NCI-H187 (cell line): ENCODE data around the gene FCER2.

Experiments used
- DNase-seq, 2 experiments: peaks; one replicate each; lab custom pipeline; 2025; lab: John Stamatoyannopoulos, UW

FCER2 gene

DNA sequence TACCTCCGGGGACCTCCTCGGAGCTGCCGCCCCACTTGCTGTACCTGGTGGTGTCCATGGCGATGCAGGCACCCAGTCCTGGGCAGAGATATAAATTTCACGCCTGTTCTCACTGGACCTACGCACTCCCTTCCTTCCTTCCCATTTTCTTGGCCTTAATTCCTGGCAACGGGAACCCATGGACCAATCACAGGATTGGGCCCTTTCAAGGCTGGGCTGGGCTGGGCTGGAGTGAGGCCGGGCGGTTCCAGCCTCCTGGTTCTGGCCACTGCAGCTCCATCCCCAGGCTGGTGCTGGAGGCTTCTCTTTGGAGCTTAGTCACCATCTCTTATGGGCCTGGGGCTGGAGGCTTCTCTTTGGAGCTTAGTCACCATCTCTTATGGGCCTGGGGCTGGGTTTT is 30.1 kb upstream of the FCER2 start, which contains the start of gene CLEC4G:
TSS of gene CLEC4G (minus strand) at position 66 of the 400 bp plus-strand sequence. CDS start at position 58, 8 bp downstream.
- DNase-seq, result no peak

DNA sequence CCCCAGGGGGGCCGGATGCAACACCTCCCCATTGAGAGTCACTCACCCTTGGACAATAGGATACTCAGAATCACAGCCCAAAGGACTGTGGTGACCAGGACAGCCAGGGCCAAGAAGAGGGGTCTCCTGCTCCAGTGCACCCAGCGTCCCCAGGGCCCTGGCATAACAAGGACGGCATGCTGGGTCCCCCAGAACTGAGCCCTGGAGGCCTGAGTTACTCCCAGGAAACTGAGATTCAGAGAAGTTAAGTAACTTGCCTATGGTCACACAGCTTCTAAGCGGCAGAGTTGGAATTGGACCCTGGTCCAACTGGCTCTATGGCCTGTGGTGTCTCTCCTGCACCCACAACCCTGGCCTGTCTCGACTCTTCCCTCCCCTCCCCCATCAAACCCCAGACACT is 29.7 kb upstream of the FCER2 start:
- no peak for DNase-seq

DNA sequence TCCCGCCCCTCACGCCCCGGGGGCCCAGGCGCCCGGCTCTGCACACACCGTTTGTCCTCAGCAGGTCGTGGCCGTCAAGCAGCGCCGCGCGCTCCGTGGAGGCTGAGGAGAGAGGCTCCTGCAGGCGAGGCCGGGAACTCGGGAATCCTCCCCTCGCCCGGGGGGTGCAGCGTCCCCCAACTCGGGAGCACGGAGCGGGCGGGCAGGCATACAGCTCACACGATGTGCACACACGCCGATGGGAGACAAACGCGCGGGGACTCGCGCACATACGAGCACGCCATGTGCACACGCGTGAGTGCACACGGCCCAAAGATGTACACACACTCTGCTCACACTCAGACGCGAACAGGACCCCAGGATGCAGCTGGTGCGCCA is 29.3 kb upstream of the FCER2 start:
- DNase-seq, result no peak

DNA sequence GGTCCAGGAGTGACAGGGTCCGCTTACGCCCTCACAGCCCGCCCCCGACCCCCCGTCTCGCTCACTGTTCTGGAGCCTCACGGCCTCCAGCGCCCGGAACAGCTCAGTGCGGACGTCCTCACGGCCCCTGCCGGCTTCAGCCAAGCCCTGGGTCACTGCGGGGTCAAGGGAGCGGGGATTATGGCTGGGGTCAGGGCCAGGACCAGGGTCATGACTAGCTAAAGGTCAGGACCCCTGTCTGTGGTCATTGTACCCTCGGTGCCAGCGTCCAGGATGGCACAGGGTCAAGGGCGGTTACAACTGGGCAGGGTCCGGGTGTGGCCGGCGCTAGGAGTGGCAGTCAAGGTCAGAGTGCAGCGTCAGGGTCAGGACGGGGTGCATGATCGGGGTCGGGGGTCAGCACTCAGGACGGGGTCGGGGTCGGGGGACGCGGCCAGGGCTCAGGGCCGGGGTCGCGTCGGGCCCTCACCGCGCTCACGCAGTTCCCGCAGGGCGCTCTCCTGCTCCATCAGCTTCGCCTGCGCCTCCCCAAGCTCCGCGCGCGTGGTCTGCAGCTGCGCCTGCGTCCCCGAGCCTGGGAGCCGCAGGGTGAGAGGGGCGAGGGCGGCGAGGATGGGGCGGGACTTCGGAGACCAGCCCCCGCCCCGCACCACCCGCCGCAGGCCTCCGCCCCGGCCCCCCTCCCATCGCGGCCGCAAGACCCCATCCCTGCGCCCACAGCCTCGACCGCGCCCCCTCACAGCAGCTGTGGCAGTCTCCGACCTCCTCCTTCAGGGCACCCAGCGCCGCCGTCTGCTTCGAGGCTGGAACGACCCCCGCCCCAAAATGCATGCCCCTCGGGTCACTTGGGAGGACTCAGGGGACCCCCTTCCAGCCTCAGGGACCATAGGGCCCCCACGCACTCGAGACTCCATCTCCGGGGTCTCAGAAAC is 28.6 kb upstream of the FCER2 start:
- no peak for DNase-seq

DNA sequence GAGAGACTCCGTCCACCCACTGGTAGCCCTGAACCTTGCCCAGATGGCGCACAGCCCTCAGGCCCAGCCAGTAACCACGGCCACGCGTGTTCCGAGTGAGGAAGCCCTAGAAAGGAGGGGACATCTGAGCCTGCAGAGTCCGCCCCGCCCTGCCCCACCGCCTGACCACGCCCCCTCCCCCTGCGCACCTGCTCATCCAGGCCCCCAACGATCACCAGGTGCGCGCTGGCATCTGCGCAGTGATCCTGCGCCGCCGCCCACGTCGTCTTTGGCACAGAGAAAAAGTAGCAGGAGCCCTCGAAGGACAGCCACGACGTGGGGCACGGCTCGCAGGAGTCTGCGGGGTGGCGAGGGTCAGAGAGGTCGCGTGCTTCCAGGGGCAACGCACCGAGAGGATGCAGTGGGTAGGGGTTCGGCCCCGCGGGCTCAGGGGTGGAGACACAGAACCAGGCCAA is 27.9 kb upstream of the FCER2 start:
- no peak for DNase-seq

DNA sequence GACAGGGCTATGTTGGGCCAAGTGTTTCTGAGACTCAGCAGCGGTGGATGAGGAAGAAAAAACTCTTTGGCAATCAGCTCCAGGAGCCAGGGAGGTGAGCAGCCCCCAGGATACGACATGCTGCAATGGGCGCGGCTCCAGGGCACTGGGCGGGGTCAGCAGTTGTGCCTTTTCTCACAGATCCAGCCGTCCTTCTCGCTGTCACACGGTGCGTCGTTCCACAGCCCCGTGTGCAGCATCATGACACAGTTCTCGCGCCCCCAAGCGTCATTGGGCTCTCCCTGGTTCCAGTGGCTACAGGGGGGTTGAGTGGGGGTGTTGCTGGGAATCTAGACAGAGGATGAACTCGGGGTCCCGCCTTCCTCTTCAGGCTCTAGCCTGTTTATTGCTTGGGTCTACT is 27.3 kb upstream of the FCER2 start:
- DNase-seq, result no peak

DNA sequence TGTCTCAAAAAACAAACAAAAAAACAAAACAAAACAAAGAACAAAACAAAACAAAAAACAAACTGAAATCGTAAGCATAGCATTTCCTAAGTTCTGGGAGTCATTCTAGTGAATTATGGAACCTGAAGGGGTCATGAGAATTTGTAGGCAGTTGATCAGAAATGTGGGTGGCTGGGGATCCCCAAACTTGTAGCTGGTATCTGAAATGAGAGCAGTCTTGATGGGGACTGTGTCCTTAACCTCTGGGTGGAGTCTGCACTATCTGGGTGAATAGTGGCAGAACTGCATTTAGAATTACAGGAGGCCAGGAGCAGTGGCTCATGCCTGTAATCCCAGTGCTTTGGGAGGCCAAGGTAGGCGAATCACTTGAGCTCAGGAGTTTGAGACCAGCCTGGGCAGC is 23.9 kb upstream of the FCER2 start:
- no peak for DNase-seq

DNA sequence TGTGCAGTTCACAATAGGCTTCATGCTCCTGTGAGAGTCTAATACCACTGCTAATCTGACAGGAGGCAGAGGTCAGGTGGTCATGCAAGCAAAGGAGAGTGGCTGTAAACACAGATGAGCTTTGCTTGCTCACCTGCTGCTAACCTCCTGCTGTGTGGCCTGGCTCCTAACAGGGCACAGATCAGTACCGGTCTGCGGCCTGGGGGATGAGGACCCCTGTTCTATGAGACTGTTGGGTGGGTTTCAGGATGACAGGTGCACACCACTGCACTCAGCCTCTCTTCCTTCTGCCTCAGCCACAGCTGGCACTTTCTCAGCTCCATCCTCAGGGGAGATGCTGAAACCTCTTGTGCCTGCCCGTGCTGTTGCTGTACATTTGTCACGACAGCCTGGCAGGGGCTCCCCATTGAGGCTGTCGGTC is 20.3 kb upstream of the FCER2 start:
- no peak for DNase-seq

DNA sequence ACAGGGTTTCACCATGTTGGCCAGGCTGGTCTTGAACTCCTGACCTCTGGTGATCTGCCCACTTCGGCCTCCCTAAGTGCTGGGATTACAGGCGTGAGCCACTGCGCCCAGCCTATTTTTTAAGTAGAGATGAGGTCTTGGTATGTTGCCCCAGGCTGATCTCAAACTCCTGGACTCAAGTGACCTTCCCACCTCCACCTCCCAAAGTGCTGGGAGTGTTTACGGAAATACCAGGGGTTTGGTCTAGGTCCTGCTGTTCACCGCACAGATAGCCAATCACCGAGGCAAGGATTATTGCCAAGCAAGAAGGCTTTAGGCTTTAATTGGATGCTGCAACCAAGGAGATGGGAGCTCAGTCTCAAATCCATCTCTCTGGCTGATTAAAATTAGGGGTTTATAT is 18.4 kb upstream of the FCER2 start:
- DNase-seq, result no peak

DNA sequence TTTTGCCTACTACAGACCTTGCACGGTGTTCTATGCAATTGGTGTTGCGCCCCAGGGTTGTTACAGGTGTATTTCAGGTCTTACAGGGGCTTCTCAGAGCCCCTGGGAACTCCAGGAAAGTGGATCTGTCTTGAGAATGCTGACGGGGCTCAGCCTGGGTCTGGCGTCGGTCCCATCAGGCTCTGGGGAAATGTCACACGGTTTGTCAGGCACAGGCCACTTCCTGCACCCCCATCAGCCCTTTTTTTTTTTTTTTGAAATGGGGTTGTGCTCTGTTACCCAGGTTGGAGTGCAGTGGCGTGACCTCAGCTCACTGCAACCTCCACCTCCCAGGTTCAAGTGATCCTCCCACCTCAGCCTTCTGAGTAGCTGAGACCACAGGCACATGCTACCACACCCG is 16.7 kb upstream of the FCER2 start:
- no peak for DNase-seq

DNA sequence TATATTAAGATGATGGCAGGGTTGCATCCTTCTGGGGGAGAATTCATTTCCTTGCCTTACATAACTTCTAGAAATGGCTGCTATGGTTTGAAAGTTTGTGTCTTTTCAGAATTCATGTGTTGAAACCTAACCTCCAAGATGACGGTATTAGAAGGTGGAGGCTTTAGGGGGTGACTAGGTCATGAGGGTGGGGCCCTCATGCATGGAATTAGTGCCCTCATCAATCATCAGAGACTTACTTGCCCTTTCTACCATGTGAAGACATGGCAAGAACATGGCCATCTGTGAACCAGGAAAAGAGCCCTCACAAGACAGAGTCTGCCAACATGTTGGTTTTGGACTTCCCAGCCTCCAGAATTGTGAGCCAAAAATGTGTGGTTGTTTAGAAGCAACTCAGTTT is 14.8 kb upstream of the FCER2 start:
- no peak for DNase-seq

DNA sequence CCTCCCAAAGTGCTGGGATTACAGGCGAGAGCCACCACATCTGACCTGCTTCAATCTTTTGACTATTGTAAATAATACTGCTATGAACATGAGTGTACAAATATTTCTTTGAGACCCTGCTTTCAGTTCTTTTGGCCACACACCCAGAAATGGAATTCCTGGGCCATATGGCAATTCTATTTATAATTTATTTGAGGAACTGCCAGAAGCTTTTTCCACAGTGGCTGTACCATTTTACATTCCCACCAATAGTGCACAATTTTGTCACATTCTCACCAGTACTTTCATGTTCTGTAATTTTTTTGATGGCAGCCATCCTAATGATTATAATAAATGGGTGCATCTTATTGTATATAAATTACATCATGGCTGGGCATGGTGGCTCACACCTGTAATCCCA is 13.7 kb upstream of the FCER2 start:
- DNase-seq, result no peak

DNA sequence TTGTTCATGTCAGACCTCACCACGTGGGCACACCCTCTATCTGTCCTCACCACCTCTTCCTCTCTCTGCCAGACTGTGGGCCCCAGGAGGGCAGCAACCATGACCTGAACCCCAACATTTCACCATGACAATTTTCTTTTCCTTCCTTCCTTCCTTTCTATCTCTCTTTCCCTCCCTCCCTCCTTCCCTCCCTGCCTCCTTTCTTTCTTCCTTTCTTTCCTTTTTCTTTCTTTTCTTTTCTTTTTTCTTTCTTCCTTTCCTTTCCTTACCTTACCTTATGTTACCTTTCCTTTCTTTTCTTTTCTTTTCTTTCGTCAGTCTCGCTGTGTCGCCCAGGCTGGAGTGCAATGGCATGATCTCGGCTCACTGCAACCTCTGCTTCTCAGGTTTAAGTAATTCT is 8.7 kb upstream of the FCER2 start:
- no peak for DNase-seq

DNA sequence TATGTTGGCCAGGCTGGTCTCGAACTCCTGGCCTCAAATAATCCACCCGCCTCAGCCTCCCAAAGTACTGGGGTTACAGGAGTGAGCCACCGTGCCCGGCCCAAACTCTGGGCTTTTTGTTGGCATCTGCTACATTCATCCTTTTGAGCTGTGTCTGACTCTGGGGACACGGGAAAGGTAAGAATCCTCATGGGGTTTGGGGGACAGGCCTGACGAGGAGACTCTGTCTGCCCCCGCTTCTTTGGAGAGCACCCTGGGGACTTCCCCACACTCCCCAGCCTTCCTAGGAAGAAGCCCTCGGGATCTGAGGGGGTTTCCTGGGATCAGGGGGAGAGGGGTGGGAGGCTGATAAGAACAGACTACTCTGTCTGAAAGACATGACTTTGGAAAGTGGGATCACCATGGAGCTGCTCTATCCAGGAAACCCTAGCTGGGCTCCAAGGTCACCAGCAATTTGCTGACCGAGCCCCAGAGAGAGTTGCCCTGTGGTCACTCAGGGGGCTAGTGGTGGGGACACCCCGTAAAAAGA is 8.1 kb upstream of the FCER2 start:
- no peak for DNase-seq

DNA sequence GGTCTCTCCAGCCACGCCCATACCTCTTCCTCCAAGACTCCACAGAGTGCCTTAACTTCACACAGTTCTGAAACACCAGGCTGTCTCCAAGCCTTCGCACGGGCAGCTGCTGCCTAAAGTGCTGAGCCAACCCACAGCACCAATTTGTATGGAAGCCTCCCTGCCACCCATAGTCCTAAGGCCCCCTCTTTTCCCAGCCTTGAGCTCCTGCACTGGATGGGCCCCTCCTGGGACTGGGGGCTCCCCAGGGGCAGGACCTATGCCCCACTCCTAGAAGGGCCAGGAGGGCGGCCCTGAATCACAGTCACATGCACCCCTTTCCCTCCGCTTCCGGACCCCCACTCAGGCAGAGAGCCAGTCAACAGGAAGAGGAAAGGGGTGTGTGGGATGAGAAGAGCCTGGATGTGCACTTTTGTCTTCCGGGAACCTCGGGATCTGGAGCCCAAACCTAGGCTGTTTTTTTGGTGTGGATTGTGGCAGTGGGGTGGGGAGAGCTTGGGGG is 5.1 kb upstream of the FCER2 start:
- DNase-seq, result no peak

DNA sequence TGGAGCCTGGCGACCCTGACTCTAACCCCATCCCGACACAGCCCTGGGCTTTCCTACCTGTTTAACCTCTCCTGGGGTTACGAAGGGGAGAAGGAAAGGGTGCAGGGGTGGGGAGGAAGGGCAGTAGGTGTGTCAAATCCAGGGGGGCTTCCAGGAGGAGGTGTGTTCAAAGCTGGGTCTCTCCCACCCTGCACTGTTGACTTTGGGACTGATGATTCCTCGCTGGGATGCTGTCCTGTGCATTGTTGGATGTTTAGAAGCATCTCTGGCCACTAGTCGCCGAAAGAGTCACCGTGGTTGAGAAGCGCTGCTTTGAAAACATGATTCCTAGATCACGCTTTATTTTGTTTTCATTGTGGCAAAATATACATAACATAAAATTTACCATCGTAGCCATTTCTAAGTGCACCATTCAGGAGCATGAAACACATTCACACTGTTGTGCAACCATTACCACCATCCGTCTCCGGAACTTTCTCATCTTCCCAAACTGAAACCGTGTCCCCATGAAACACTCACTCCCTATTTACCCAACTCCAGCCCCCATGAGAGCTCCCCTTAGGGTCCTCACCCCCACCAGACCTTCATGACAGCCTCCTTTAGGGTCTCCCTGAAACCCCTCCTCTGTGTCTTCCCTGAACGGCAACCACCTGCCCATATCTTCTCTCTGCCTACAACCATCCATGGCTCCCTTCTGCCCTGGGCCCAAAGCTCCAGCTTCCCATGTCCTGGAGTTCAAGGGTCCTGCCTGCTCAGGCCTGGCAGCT is 4.4 kb upstream of the FCER2 start:
- DNase-seq, result no peak

DNA sequence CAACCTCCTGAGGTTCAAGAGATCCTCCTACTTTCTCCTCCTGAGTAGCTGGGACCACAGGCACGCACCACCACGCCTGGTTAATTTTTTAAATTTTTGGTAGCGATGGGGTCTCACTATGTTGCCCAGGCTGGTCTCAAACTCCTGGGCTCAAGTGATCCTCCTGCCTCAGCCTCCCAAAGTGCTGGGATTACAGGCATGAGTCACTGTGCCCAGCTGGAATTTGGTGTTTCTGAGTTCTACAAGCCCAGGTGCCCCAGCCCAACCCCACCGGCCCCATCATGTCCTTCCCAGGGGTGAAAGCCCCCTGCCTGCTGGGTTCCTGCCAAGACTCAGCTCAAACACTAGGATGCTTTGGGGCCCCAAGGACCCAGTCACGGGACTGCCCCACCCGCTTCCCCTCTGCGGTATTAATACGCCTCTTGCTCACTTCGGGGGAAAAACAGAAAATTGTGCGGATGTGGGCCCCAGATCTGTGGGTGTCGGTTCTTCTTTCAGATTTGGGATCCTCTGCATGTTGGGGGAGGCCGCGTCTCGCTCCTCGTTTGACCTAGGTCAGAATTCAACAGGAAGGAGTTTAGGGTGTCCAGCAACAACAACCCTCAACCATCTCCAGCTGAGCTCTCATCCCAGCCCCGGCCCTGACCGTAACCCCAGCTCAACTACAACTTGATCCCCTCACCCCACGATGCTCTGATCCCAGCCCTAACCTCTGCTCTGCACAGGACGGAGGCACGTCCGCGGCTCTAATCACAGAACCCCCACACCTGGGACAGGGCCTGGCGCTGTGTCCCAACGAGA is 3.7 kb upstream of the FCER2 start:
- no peak for DNase-seq

DNA sequence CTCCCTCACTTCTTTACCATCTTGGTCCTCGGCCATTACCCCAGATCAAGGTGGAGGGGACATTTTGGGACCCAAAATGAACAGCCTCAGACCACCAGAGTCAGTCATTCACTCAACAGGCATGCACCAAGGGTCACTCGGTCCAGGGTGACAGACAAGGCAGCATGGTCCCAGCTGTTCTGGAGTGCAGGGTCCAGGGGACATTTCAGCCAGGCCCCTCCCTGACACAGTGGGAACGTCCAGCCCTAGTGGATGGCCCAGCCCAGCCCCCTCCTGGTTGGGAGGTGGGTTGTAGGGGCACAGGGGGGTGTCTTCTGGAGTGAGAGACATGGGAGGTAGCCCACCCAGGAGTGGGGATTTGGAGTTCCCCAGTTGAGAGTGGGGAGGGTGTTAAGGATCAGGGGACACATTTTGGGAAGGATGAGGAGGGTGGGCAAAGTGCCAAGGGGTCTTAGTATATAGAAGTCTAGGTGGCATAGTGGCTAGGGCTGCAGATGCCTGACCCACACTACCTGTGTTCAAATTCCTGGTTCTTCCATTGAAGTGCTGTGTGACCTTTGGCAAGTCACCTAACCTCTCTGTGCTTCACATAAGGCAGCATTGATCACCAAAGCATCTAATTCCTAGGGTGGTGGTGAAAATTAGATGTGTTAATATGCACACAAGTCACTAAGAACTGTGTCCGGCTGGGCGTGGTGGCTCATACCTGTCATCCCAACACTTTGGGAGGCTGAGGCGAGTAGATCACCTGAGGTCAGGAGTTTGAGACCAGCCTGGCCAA is 2.5 kb upstream of the FCER2 start:
- DNase-seq, result no peak

DNA sequence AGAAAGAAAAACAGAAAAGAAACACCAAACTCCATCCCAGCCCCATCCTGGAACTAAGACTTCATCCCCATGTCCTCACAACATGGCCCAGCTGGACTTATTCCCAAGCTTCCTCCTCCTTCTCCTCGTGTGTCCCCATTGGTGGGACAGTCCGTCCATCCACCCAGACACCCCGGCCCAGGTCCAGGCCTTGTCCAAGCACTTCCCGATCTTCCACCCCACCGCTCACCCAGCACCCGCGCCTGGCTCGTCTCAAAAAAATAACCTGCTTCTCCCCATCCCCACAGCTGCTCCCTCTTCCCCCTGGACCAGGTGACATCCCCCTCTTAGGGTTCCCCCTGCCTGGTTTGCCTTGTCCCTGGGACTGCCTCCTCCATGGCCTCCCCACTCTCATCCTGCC is 1.4 kb upstream of the FCER2 start:
- no peak for DNase-seq

DNA sequence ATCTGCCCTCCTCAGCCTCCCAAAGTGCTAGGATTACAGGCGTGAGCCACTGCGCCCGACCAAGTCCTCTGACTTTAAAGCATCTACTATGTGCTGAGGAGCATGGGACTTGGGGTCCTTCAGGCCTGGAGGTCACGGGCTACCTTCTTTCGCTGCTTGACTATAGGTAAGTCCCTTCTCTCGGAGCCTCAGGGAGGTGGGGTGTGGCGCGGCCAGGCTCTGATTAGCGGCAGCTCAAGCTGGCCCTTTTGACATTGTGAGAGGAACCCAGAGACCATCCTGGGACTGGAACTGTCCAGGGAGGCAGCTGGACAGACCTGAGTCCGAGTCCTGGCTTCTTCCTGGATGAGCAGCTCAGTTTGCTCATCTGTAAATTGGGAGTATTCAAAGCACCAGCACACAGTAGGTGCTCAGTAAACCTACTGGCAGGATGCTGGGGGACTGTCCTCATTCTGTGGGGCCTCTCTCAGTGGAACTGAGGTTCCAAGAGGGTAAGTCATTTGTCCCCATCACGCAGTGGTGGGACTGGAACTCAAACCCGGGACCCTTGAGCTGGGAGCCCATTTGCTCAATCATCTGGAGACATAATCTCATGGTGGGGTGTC is 780 bp downstream of the FCER2 start:
- DNase-seq, result no peak
